HG02943 (cell line): ENCODE data around the gene YTHDC2.
A peak's percentile ranks its signal among the peaks of the same experiment; 100 is the strongest.

ENCODE experiments used
- ATAC-seq: cut with Tn5 transposase; IDR thresholded peaks from one replicate; pipeline ENCODE4 v1.9.1; 2021; ENCODE audit warnings: mild to moderate bottlenecking, low read depth, moderate library complexity; ENCODE audit not compliant: unreplicated experiment

Gene YTHDC2

DNA sequence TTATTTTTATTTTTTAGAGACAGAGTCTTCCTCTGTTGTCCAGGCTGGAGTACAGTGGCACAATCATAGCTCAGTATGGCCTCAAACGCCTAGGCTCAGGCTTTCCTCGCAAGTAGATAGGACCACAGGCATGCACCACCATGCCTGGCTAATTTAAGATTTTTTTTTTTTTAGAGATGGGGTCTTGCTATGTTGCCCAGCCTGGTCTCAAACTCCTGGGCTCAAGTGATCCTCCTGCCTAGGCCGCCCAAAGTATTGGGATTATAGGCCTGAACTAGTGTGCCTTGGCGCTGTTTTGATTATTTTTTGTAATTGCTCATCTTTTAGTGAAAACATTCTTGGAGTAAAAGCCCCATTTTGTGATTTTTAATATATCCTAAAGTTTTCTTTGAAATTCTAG, 5.4 kb downstream of the YTHDC2 start:
- ATAC-seq: no peak

- ATAC-seq: no peak
These were observed 5.9 kb downstream of the YTHDC2 start for GRCh38 chr5:113519412-113519811.

DNA sequence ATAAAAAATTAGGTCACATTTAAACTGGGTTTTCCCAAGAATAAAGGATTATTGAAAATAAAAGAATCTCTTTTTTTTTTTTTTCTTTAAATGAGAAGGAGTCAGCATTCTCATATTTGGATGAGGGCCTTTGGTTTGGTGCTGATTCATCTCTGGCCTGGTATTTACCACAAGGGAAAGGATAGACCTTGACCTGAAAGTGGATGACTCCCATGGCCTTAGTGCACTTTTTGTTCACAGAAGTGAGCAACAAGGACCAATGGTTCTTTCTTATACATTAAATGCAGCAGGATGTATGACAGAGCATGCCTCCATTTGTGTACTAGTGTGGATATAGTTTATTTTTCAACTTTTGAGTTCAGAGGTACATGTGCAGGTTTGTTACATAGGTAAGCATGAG, 6.9 kb downstream of the YTHDC2 start:
- ATAC-seq: no peak

DNA sequence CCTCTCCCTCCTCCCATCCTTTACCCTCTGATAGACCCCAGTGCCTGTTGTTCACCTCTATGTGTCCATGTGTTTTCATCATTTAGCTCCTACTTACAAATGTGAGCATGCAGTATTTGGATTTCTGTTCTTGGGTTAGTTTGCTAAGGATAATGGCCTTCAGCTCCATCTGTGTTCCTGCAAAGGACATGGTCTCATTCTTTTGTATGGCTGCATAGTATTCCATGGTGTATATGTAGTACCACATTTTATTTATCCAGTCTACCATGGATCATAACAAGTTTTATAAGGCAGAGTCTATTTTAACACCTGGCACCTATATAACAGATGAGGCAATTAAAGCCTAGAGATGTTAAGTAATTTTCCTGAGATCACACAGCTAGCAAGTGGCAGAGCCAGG, 7.4 kb downstream of the YTHDC2 start:
- ATAC-seq: no peak

DNA sequence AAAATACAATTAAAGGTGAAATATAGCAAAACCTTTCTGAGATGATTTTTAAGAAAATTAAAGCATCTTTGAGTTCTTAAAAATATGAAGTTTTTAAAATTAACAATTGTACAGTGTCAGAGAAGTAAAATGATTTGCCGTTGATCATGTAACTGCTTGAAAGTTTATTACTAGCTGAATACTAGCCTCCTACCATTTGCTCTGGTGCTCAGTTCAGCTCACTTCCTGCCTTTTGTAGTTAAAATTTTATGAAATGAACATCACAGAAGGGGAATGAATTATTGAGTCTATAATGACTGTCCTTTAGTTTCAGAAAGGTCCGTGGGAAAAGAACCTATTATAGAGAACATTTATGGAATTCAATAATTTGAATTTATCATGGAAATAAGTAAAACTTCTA, 9.7 kb downstream of the YTHDC2 start:
- no peak for ATAC-seq

DNA sequence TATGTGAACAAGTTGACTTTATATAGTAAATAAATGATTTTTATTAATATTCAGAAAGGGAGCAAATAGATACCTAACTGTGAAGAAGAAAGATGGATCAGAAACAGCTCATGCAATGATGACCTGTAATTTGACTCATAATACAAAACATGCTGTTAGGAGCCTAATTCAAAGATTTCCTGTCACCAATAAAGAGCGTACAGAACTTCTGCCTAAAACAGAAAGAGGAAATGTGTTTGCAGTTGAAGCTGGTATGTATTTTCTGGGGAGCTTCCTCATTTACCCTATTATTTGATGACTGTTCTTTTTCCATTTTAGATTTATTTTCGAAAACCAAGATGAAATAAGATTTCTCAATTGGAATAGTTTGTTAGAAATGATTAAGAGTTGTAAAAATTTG, 11.4 kb downstream of the YTHDC2 start:
- ATAC-seq: peak; percentile 49

GRCh38 chr5:113526421-113526820, 12.9 kb downstream of the YTHDC2 start:
- no peak for ATAC-seq

DNA sequence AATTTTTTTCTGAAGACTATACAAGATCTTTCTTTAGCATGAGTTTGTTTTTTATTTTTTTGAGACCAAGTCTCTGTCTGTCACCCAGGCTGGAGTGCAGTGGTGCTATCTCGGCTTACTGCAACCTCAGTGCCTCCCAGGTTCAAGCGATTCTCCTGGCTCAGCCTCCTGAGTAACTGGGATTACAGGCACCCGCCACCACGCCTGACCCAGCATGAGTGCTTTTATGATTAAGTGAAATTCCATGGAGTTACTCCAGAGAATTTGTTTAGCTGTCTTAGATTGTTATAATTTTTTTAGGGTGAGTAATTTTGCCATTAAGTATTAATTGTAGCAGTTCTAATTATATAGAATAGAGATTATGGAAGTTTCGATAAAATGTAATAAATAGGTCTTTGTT, 14.3 kb downstream of the YTHDC2 start:
- ATAC-seq: no peak

- ATAC-seq: no peak
These were observed 18.1 kb downstream of the YTHDC2 start for GRCh38 chr5:113531481-113532159.

GRCh38 chr5:113538313-113538712, 24.8 kb downstream of the YTHDC2 start:
- no peak for ATAC-seq

- ATAC-seq: no peak
These were observed 33.2 kb downstream of the YTHDC2 start for GRCh38 chr5:113546703-113547183.

DNA sequence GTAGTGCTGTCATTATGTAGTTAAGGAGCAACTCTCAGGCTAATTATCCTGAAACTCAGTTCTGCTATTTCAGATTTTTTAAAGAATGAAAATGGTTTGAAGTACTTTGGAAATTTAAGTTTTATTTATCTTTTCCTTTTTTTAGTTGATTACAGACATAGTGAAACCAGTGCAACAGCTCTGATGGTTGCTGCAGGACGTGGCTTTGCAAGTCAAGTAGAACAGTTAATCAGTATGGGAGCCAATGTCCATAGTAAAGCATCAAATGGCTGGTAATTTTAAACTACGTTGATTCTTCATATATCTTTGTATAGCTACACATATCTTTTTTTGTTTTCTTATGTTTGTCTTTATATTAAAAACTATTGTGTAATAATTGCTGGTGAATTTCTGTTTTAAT, 34.9 kb downstream of the YTHDC2 start:
- peak; percentile 77 for ATAC-seq

GRCh38 chr5:113552137-113552536, 38.6 kb downstream of the YTHDC2 start:
- ATAC-seq: no peak

DNA sequence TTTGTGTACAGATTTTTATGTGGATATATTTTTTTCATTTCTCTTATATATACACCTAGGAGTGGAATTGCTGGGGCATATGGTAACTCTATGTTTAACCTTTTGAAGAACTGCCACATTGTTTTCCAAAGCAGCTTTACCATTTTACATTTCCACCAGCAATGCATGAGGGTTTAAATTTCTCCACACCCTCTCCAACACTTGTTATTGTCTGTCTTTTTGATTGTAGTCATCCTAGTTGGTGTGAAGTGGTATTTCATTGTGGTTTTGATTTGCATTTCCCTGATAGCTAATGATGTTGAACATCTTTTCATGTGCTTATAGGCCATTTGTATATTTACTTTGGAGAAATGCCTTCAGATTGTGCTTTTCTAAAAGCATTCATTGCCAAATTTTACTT, 39.1 kb downstream of the YTHDC2 start:
- no peak for ATAC-seq

DNA sequence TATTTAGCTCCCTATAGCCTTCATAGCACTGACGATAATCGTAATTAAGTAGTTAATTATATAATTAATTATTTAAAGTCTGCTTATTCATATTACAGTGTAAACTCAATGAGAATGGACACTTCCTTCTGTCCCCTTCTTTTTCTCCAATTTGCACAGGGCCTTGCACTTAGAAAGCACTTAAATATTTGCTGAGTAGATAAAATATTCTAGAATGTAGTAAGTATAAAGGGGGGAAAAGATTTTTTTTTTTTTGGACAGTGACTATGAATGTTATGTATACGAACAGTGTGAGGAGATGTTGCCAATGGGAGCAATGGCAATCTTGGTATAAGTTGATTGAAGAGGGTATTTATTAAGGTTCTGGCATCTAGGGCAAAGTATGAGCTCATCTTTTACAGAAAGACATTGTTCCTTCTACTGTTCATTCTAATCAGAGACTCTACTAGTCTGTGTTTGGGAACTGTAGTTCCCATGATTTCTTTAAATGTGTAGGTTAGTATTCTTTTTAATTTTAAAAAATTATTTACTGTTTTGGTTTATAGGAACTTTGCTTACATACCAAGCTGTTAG, 49.4 kb downstream of the YTHDC2 start:
- ATAC-seq: no peak

DNA sequence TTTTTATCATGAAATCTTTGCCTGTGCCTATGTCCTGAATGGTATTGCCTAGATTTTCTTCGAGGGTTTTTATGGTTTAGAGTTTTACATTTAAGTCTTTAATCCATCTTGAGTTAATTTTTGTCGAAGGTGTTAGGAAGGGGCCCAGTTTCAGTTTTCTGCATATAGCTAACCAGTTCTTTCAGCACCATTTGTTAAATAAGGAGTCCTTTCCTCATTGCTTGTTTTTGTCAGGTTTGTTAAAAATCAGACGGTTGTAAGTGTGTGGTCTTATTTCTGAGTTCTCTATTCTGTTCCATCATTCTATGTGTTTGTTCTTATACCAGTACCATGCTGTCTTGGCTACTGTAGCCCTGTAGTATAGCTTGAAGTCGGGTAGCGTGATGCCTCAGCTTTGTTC, 55.9 kb downstream of the YTHDC2 start:
- ATAC-seq: no peak

GRCh38 chr5:113572716-113573115, 59.2 kb downstream of the YTHDC2 start:
- no peak for ATAC-seq

DNA sequence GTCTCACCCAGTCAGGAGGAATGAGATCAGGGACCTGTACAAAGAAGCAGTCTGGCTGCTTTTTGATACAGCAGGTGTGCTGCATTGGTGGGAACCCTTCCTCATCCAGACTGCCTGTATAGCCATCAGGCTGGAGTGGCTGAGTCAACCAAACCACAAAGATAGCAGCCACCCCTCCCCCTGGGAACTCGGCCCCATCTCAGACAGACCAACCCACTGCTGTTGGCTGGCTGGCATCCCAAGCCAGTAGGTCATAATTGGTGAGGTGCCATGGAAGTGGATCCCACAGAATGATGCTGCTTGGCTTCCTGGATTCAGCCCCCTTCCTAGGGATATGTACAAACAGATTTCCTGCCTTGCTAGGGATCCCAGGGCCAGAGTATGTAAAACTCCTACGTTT, 60.9 kb downstream of the YTHDC2 start:
- ATAC-seq: no peak

DNA sequence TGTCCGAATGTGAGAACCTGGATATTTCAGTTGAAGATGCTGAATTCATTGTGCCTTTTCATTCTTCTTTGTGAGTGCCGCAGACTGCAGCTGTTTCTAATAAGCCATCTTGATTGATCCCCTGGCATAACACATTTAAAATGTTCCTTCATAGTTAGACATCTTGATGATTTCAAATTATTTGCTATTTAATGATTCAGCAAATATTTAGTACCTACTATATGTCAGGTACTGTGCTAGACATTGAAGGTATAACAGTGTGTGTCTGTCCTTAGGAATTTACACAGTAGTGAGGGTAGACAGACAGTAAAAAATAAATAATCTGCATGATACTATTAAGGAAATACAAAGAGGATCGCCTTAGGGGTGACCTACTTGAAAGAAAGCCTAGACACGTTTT, 61.6 kb downstream of the YTHDC2 start:
- ATAC-seq: no peak

DNA sequence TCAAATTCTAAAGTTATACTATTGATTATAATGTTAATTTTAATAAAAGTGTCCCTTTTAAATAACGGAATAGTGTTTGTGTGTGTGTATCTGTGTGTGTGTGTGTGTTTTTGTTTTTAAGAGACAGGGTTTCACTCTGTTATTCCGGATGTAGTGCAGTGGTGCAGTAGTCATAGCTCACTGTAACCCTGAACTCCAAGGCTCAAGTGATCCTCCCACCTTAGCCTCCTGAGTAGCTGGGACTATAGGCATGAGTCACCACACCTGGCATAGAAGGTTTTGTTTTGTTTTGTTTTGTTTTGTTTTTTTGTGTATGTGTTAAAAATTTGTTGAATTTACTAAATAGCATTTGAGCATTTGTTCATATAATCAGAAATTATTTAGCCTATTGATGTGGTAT, 64.6 kb downstream of the YTHDC2 start:
- no peak for ATAC-seq

DNA sequence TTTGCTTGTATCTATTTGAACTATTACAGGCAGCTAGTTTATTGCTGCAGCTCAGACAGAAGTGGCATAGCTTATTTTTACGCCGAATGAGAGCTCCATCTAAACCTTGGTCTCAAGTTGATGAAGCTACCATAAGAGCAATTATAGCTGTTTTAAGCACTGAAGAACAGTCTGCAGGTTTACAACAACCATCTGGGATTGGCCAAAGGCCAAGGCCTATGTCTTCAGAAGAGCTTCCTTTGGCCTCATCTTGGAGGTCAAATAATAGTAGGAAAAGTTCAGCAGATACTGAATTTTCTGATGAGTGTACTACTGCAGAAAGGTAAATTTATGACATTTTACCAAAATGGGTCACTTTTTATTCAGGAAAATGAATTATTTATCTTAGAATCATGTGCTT, 67.9 kb downstream of the YTHDC2 start:
- no peak for ATAC-seq

DNA sequence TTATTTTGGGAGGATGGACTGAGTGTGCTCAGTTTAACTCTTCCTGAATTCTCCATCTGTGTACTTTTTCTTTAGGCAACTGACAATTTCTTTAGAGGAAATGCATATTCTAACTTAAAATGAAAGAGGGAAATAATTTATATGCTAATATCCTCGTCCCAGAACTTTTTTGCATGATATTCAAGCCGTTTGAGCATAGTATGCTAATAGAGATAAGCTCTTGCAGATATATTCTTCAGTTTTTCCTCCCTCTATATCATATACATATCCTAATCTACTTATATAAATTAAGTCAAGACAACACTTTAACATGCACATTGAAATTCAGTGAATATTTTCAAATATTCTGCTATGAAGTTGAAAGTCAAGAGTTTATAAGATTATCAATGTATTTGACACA, 84.7 kb downstream of the YTHDC2 start:
- ATAC-seq: no peak

GRCh38 chr5:113598926-113599325, 85.4 kb downstream of the YTHDC2 start:
- no peak for ATAC-seq
